Measurements from ENCODE around the gene CDKN2B.

- TF ChIP-seq CTCF (conservative IDR thresholded peaks at IDR 0.05; ENCODE audit: low read depth in 2 of 2) (0 out of 4 replicates have a peak, but pooled peaks of 1 of the 2 experiments have one; percentile 12), EZH2 (IDR thresholded peaks at IDR 0.05; ENCODE audit: low read depth, unreplicated experiment) (peak; percentile 68), REST (IDR thresholded peaks at IDR 0.05; ENCODE audit: unreplicated experiment) (no peak), EZH2phosphoT487 (IDR thresholded peaks at IDR 0.05; ENCODE audit: unreplicated experiment) (no peak), POLR2AphosphoS5 (IDR thresholded peaks at IDR 0.05; ENCODE audit: low read depth) (no peak)
Measured at GRCh38 chr9:22005702-22006606, 3.2 kb downstream of the CDKN2B start.
